H9 (cell line): ENCODE measurements around the gene GUCY1A1. TPM values are rescaled to one million over a fixed set of nuclear protein-coding genes. Genes with fewer than 3 reads are reported as not detected.

Experiments used
- DNase-seq: peaks from one replicate; pipeline ENCODE4 v3.0.0-alpha.2; 2017
- H2AFZ ChIP-seq: one replicate; pipeline ENCODE4 v1.6.1; 2013; ENCODE audit warnings: mild to moderate bottlenecking, low read length, control low read depth, moderate library complexity
- H2AK5ac ChIP-seq: 2 replicates; pipeline ENCODE4 v1.6.1; 2013; ENCODE audit warnings: low read length, control low read depth, mixed read lengths; ENCODE audit not compliant: insufficient read length
- H2BK120ac ChIP-seq: one replicate; pipeline ENCODE4 v1.6.1; 2013; ENCODE audit warnings: low read depth, mild to moderate bottlenecking, low read length, control low read depth, inconsistent platforms; ENCODE audit not compliant: poor library complexity, severe bottlenecking
- H2BK12ac ChIP-seq: 2 replicates; pipeline ENCODE4 v1.6.1; 2013; ENCODE audit warnings: low read length, control low read depth, mixed read lengths, low read depth; ENCODE audit not compliant: insufficient read length
- H2BK15ac ChIP-seq: 2 replicates; pipeline ENCODE4 v1.6.1; 2013; ENCODE audit warnings: low read depth, low read length, control low read depth
- H2BK20ac ChIP-seq: one replicate; pipeline ENCODE4 v1.6.1; 2013; ENCODE audit warnings: low read depth, mild to moderate bottlenecking, low read length, control low read depth, inconsistent platforms; ENCODE audit not compliant: poor library complexity, severe bottlenecking
- H2BK5ac ChIP-seq: 2 replicates; pipeline ENCODE4 v1.6.1; 2013; ENCODE audit warnings: low read length, control low read depth, mixed read lengths; ENCODE audit not compliant: insufficient read length
- H3K14ac ChIP-seq: 2 replicates; pipeline ENCODE4 v1.6.1; 2013; ENCODE audit warnings: low read length, control low read depth; ENCODE audit not compliant: insufficient read depth
- H3K18ac ChIP-seq: 2 replicates; pipeline ENCODE4 v1.6.1; 2013; ENCODE audit warnings: low read depth, mild to moderate bottlenecking, mixed read lengths, low read length, control low read depth; ENCODE audit not compliant: insufficient read length
- H3K23ac ChIP-seq: 2 replicates; pipeline ENCODE4 v1.6.1; 2013; ENCODE audit warnings: low read length, control low read depth, mixed read lengths, low read depth; ENCODE audit not compliant: insufficient read length
- H3K23me2 ChIP-seq: 2 replicates; pipeline ENCODE4 v1.6.1; 2013; ENCODE audit warnings: low read depth, mild to moderate bottlenecking, mixed read lengths, low read length, control low read depth; ENCODE audit not compliant: insufficient read length, poor library complexity, severe bottlenecking
- H3K27ac ChIP-seq: 2 replicates; pipeline ENCODE4 v1.5.1; 2013; ENCODE audit warnings: low read length, control low read depth, mixed read lengths, low read depth; ENCODE audit not compliant: insufficient read length
- H3K27me3 ChIP-seq: 2 replicates; pipeline ENCODE4 v1.6.1; 2013; ENCODE audit warnings: low read length, control low read depth, inconsistent platforms; ENCODE audit not compliant: insufficient read depth
- H3K4ac ChIP-seq: 2 replicates; pipeline ENCODE4 v1.6.1; 2013; ENCODE audit warnings: low read depth, mild to moderate bottlenecking, control low read depth, inconsistent platforms, low read length, moderate library complexity
- H3K4me1 ChIP-seq: 2 replicates; pipeline ENCODE4 v1.6.1; 2013; ENCODE audit warnings: low read length, control low read depth, inconsistent platforms; ENCODE audit not compliant: insufficient read depth
- H3K4me2 ChIP-seq: 2 replicates; pipeline ENCODE4 v1.6.1; 2013; ENCODE audit warnings: low read length, control low read depth, mixed read lengths; ENCODE audit not compliant: insufficient read length, insufficient read depth
- H3K56ac ChIP-seq: 2 replicates; pipeline ENCODE4 v1.6.1; 2013; ENCODE audit warnings: low read depth, mild to moderate bottlenecking, mixed read lengths, low read length, control low read depth; ENCODE audit not compliant: insufficient read length
- H3K79me1 ChIP-seq: 2 replicates; pipeline ENCODE4 v1.6.1; 2013; ENCODE audit warnings: low read depth, mild to moderate bottlenecking, moderate library complexity, low read length, control low read depth, inconsistent platforms; ENCODE audit not compliant: insufficient read depth, poor library complexity, severe bottlenecking
- H3K79me2 ChIP-seq: 2 replicates; pipeline ENCODE4 v1.6.1; 2013; ENCODE audit warnings: low read length, control low read depth, inconsistent platforms; ENCODE audit not compliant: insufficient read depth
- H3K9ac ChIP-seq: 2 replicates; pipeline ENCODE4 v1.6.1; 2013; ENCODE audit warnings: low read length, control low read depth, mixed read lengths; ENCODE audit not compliant: insufficient read length; ENCODE audit errors: extremely low read depth
- H3K9me3 ChIP-seq: one replicate; pipeline ENCODE4 v1.6.1; 2013; ENCODE audit warnings: low read depth, low read length, inconsistent platforms; ENCODE audit not compliant: control insufficient read depth
- H3T11ph ChIP-seq: one replicate; pipeline ENCODE4 v1.6.1; 2013; ENCODE audit warnings: mild to moderate bottlenecking, low read length, control low read depth, inconsistent platforms
- H4K20me1 ChIP-seq: one replicate; pipeline ENCODE4 v1.6.1; 2013; ENCODE audit not compliant: control insufficient read depth, insufficient read length, insufficient read depth
- H4K5ac ChIP-seq: 2 replicates; pipeline ENCODE4 v1.6.1; 2013; ENCODE audit warnings: low read depth, mild to moderate bottlenecking, mixed read lengths, low read length, control low read depth; ENCODE audit not compliant: insufficient read length
- H4K8ac ChIP-seq: replicated peaks from 2 replicates; pipeline ENCODE4 v1.6.1; 2013; ENCODE audit warnings: low read length, control low read depth, mixed read lengths, low read depth; ENCODE audit not compliant: insufficient read length
- H4K91ac ChIP-seq: 2 replicates; pipeline ENCODE4 v1.6.1; 2013; ENCODE audit warnings: low read depth, mild to moderate bottlenecking, moderate library complexity, mixed read lengths, low read length, control low read depth; ENCODE audit not compliant: insufficient read length
- H3K27ac Mint-ChIP-seq, 3 experiments: 2 replicates in 2 of 3; 3 replicates in 1 of 3; pipeline ENCODE4 v1.8.0; 2020 to 2021; ENCODE audit warnings: mixed read lengths in 3 of 3, mild to moderate bottlenecking in 1 of 3, moderate library complexity in 1 of 3
- H3K27me3 Mint-ChIP-seq: 2 replicates; pipeline ENCODE4 v1.8.0; 2021; ENCODE audit warnings: low read depth, mild to moderate bottlenecking, moderate library complexity, mixed read lengths
- H3K36me3 Mint-ChIP-seq, 3 experiments: 2 replicates in 2 of 3; 3 replicates in 1 of 3; pipeline ENCODE4 v1.8.0; 2020 to 2021; ENCODE audit warnings: low read depth in 3 of 3, mixed read lengths in 3 of 3; ENCODE audit not compliant: insufficient read depth in 1 of 3
- H3K4me1 Mint-ChIP-seq, 2 experiments: 2 replicates each; pipeline ENCODE4 v1.8.0; 2020; ENCODE audit warnings: mixed read lengths in 2 of 2
- H3K4me3 Mint-ChIP-seq, 2 experiments: 2 replicates in 1 of 2; 3 replicates in 1 of 2; pipeline ENCODE4 v1.8.0; 2020 to 2021; ENCODE audit warnings: mild to moderate bottlenecking in 2 of 2, mixed read lengths in 2 of 2, moderate library complexity in 1 of 2
- H3K9me3 Mint-ChIP-seq, 2 experiments: 2 replicates in 1 of 2; 3 replicates in 1 of 2; pipeline ENCODE4 v1.8.0; 2020; ENCODE audit warnings: mild to moderate bottlenecking in 2 of 2, mixed read lengths in 2 of 2, moderate library complexity in 1 of 2
- WGBS: extraction: QIAGEN DNeasy Blood & Tissue Kit; methylation state at CpG from one replicate; pipeline ENCODE4 v1.1.7; 2013; ENCODE audit warnings: missing lambda C conversion rate, low lambda C conversion rate, mixed read lengths; ENCODE audit not compliant: insufficient read length; ENCODE audit errors: extremely low coverage; 5-methylcytosine and 5-hydroxymethylcytosine counted together
- total RNA-seq: library from RNA; stranded (reverse); gene quantifications from 2 replicates; pipeline ENCODE4 v1.2.1, GENCODE V29; 2021
- TF ChIP-seq, protein P1 (sequence below): fragments of 200-600 bp; sonication (generic); conservative IDR thresholded peaks from 3 replicates; pipeline ENCODE4 v1.8.0; 2021; ENCODE audit warnings: antibody characterized with exemption, mild to moderate bottlenecking

Gene GUCY1A1
- total RNA-seq, 1 experiment from 2014 or later, result not detected

DNA sequence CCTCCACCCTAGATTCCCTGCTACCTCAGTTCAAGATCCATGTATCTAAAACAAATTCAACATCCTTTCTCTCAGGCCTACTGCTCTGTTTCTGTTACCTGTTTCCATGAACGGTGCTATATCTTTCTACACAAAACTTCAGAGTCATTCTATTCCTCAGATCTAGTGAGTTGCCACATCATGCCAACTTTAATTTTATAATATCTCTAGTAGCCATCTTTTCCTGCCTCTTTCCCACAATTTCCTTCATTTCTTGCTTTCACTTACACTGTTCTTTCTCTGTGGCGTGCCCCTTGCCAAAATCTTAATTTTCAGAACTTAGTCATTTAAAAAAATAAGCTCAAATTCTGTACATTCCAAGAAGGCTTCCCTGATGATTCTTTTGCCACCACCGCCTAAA lies 15.2 kb downstream of the GUCY1A1 start:
- Histone ChIP-seq H2AFZ (no peak overlapping the region), H2AK5ac (no peak overlapping the region), H3K79me1 (no peaks in the 10 kb centered on the region), H2BK120ac (no peak overlapping the region), H3K4me2 (no peak overlapping the region), H4K91ac (no peak overlapping the region), H3K4me1 (no peaks in the 10 kb centered on the region), H3K23ac (no peak overlapping the region), H3K9me3 (no peaks in the 10 kb centered on the region), H4K20me1 (no peaks in the 10 kb centered on the region), H2BK20ac (no peak overlapping the region), H3K79me2 (no peaks in the 10 kb centered on the region), H2BK15ac (no peak overlapping the region), H3K23me2 (no peaks in the 10 kb centered on the region), H3T11ph (no peak overlapping the region), H4K5ac (no peak overlapping the region), H3K18ac (no peak overlapping the region), H3K27ac (no peak overlapping the region), H4K8ac (no peak overlapping the region), H3K27me3 (no peaks in the 10 kb centered on the region), H3K56ac (no peak overlapping the region), H3K14ac (no peak overlapping the region), H3K4ac (no peak overlapping the region), H2BK5ac (no peak overlapping the region), H2BK12ac (no peak overlapping the region), H3K9ac (no peak overlapping the region)
- DNase-seq, result no peak
- TF ChIP-seq, protein P1, sequence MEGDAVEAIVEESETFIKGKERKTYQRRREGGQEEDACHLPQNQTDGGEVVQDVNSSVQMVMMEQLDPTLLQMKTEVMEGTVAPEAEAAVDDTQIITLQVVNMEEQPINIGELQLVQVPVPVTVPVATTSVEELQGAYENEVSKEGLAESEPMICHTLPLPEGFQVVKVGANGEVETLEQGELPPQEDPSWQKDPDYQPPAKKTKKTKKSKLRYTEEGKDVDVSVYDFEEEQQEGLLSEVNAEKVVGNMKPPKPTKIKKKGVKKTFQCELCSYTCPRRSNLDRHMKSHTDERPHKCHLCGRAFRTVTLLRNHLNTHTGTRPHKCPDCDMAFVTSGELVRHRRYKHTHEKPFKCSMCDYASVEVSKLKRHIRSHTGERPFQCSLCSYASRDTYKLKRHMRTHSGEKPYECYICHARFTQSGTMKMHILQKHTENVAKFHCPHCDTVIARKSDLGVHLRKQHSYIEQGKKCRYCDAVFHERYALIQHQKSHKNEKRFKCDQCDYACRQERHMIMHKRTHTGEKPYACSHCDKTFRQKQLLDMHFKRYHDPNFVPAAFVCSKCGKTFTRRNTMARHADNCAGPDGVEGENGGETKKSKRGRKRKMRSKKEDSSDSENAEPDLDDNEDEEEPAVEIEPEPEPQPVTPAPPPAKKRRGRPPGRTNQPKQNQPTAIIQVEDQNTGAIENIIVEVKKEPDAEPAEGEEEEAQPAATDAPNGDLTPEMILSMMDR, result no peak
- H3K36me3 Mint-ChIP-seq, result no peaks in the 10 kb centered on the region
- H3K4me1 Mint-ChIP-seq, result no peaks in the 10 kb centered on the region
- H3K9me3 Mint-ChIP-seq, result no peaks in the 10 kb centered on the region
- no peak overlapping the region for H3K27ac Mint-ChIP-seq
- no CpG with 5 or more reads among the region's 3 CpGs for WGBS
- H3K4me3 Mint-ChIP-seq, result no peak overlapping the region
- H3K27me3 Mint-ChIP-seq, result peaks cover 10% of the 10 kb centered on the region
